GM12878 (cell line): ENCODE measurements around the gene EPHA8. TPM values are rescaled to one million over a fixed set of nuclear protein-coding genes. Genes with fewer than 3 reads are reported as not detected.

Source experiments
- ATAC-seq: fragments of 200-7000 bp; cut with Tn5 transposase; 3 replicates; pipeline ENCODE4 v1.9.1; 2020; ENCODE audit warnings: mild to moderate bottlenecking, moderate library complexity
- BruUV-seq: library from RNA; stranded (reverse); fragments of 400-500 nt; replicated peaks from 2 replicates; lab custom pipeline; 2021; lab: Mats Ljungman, UMichigan
- CTCF ChIA-PET: fragments of 300-600 bp; sonication (Branson Sonifier 250); formaldehyde crosslinking; extraction: SDS; loops from one replicate; lab custom pipeline; 2021; ENCODE audit warnings: inconsistent platforms; lab: Yijun Ruan, JAX
- POLR2A ChIA-PET: fragments of 350-600 bp; formaldehyde crosslinking; extraction: SDS; loops from one replicate; lab custom pipeline; 2021; ENCODE audit warnings: inconsistent platforms; lab: Charles Lee
- RAD21 ChIA-PET: fragments of 300-600 bp; sonication (Branson Sonifier 250); formaldehyde crosslinking; loops from one replicate; lab custom pipeline; 2023; ENCODE audit warnings: antibody characterized with exemption; ENCODE audit not compliant: unreplicated experiment; lab: Charles Lee
- SMC1A ChIA-PET: fragments of 300-600 bp; sonication (Branson Sonifier 250); formaldehyde crosslinking; loops from one replicate; lab custom pipeline; 2023; ENCODE audit not compliant: unreplicated experiment, uncharacterized antibody; lab: Charles Lee
- DNase-seq: peaks from one replicate; pipeline ENCODE4 v3.0.0-alpha.2; 2011; ENCODE audit warnings: low read depth, low spot score
- FAIRE-seq: peaks from 3 replicates; lab custom pipeline; 2011; peaks lifted over from hg19 to GRCh38; lab: Jason Lieb, UNC
- H2AFZ ChIP-seq: 2 replicates; pipeline ENCODE4 v1.6.0; 2011; ENCODE audit warnings: low read depth, low read length, control low read depth; ENCODE audit not compliant: control insufficient read depth
- H3K27ac ChIP-seq: 2 replicates; pipeline ENCODE4 v1.5.1; 2011; ENCODE audit warnings: control low read depth; ENCODE audit not compliant: control insufficient read depth, insufficient read depth
- H3K27me3 ChIP-seq, 2 experiments: replicated peaks in 1 of 2; 2 replicates each; pipeline versions ENCODE4 v1.6.0 to v1.6.1; 2011; ENCODE audit warnings: low read length in 1 of 2; ENCODE audit not compliant: control insufficient read depth in 2 of 2, insufficient read depth in 2 of 2
- H3K36me3 ChIP-seq, 2 experiments: 2 replicates each; pipeline ENCODE4 v1.5.1; 2011; ENCODE audit warnings: low read length in 1 of 2; ENCODE audit not compliant: control insufficient read depth in 2 of 2, insufficient read depth in 2 of 2
- H3K4me1 ChIP-seq: 2 replicates; pipeline ENCODE4 v1.6.1; 2011; ENCODE audit warnings: mild to moderate bottlenecking, low read length, moderate library complexity, mixed read lengths; ENCODE audit not compliant: control insufficient read depth, insufficient read depth
- H3K4me2 ChIP-seq: 2 replicates; pipeline ENCODE4 v1.6.0; 2011; ENCODE audit warnings: control low read depth; ENCODE audit not compliant: control insufficient read depth, insufficient read depth
- H3K4me3 ChIP-seq: fragments of 200-600 bp; sonication (generic); 2 replicates; pipeline ENCODE4 v1.5.1; 2016
- H3K79me2 ChIP-seq: 2 replicates; pipeline ENCODE4 v1.6.0; 2011; ENCODE audit warnings: low read length; ENCODE audit not compliant: control insufficient read depth, insufficient read depth
- H3K9ac ChIP-seq: 2 replicates; pipeline ENCODE4 v1.8.0; 2011; ENCODE audit warnings: low read length, control low read depth, mixed read lengths; ENCODE audit not compliant: control insufficient read depth, insufficient read depth
- H3K9me3 ChIP-seq: replicated peaks from 3 replicates; pipeline ENCODE4 v1.5.1; 2011; ENCODE audit warnings: mild to moderate bottlenecking, low read length; ENCODE audit not compliant: control insufficient read depth, insufficient read depth
- H4K20me1 ChIP-seq: 2 replicates; pipeline ENCODE4 v1.6.0; 2011; ENCODE audit not compliant: control insufficient read depth, insufficient read depth
- FOXK2 ChIP-seq: fragments of 450-650 bp; IDR thresholded peaks from 2 replicates; pipeline ENCODE4 v1.6.1; 2017; ENCODE audit warnings: mild to moderate bottlenecking, moderate library complexity
- IRF3 ChIP-seq: fragments of 450-650 bp; IDR thresholded peaks from 2 replicates; pipeline ENCODE4 v1.6.1; 2014; ENCODE audit warnings: mild to moderate bottlenecking
- PML ChIP-seq: IDR thresholded peaks from 2 replicates; pipeline ENCODE4 v1.6.1; 2012; ENCODE audit warnings: low read length, inconsistent platforms
- SRF ChIP-seq, 2 experiments: IDR thresholded peaks; 2 replicates each; pipeline ENCODE4 v1.6.1; 2011; ENCODE audit warnings: low read depth in 2 of 2, low read length in 2 of 2, mild to moderate bottlenecking in 1 of 2, moderate library complexity in 1 of 2
- SUPT20H ChIP-seq: IDR thresholded peaks from 2 replicates; pipeline ENCODE4 v1.6.1; 2011; ENCODE audit warnings: low read depth, mild to moderate bottlenecking, low read length, moderate library complexity, borderline replicate concordance; ENCODE audit not compliant: control insufficient read depth
- ZZZ3 ChIP-seq: IDR thresholded peaks from 2 replicates; pipeline ENCODE4 v1.6.1; 2011; ENCODE audit warnings: low read depth; ENCODE audit not compliant: control insufficient read depth, insufficient read length
- WGBS: methylation state at CpG from one replicate; pipeline ENCODE4 v1.1.6; 2016; ENCODE audit warnings: low lambda C conversion rate; ENCODE audit not compliant: insufficient replicate concordance, insufficient coverage; ENCODE audit errors: missing lambda C conversion rate; 5-methylcytosine and 5-hydroxymethylcytosine counted together
- in situ Hi-C: fragments of 300-500 bp; cut with MboI; formaldehyde crosslinking; loops from 9 replicates; pipeline ENCODE4 v1.14.3; 2018; ENCODE audit warnings: mixed read lengths
- intact Hi-C: fragments of 100-400 bp; cut with micrococcal nuclease; formaldehyde crosslinking; loops from one replicate; pipeline ENCODE4 v1.14.2; 2022; ENCODE audit not compliant: unreplicated experiment
- polyA plus RNA-seq, 11 experiments: library from polyadenylated mRNA; depleted of rRNA in 4 of 11; unstranded in 6 of 11; stranded (reverse) in 5 of 11; fragments of >200 nt; fragmentation: Nextera tagmentation in 4 of 11; fragmentation: Illumina TruSeq in 1 of 11; extraction: Ambion mirVana in 4 of 11; extraction: Trizol in 1 of 11; gene quantifications; 1 replicate in 1 of 11; 2 replicates in 10 of 11; pipeline versions ENCODE4 v1.2.1 to v1.2.3, GENCODE V29; 2011 to 2016; ENCODE audit warnings: inconsistent platforms in 2 of 11, missing spikeins in 2 of 11, low read depth in 1 of 11
- total RNA-seq, 4 experiments: library from RNA; depleted of rRNA in 3 of 4; stranded (reverse); fragments of >200 nt in 3 of 4; fragmentation: Illumina TruSeq in 1 of 4; extraction: Trizol in 1 of 4; gene quantifications; 2 replicates each; pipeline versions ENCODE4 v1.2.1 to v1.2.3, GENCODE V29; 2013 to 2021
- TF ChIP-seq, protein P1 (sequence below): IDR thresholded peaks from 2 replicates; pipeline ENCODE4 v1.6.1; 2012; ENCODE audit warnings: mild to moderate bottlenecking, low read depth, low read length
- TF ChIP-seq, protein P2 (sequence below): IDR thresholded peaks from 2 replicates; pipeline ENCODE4 v1.6.1; 2012; ENCODE audit warnings: low read length, inconsistent platforms

EPHA8 gene
- total and polyA plus RNA-seq, 10 of the 15 experiments (the other 5 are each of a cell fraction or from before 2014, with no cell fraction given), result not detected

DNA sequence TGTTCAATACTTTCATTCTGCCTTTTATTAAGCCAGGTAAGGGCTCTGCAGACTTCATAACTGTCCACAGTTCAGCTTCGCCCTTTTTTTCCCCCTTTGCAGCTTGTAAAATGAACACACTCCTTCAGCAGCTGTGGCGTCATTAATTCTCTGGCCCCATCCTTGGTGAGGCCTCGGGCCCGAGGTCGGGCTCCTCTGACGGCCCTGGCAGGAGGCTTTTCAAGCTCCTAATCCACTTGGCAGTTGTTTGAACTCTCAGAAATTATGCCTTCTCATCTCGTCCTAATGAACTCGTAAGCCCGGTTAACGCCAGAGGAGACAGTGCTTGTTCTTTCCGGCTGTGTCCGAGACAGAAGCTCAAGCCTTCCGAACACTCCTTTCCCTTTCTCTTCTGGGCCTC is 18.1 kb upstream of the EPHA8 start:
- Histone ChIP-seq H4K20me1 (no peaks in the 10 kb centered on the region), H3K79me2 (no peaks in the 10 kb centered on the region), H3K27me3 (no peaks in the 10 kb centered on the region), H3K4me2 (no peak overlapping the region), H3K9me3 (no peaks in the 10 kb centered on the region), H3K27ac (no peak overlapping the region), H3K4me3 (no peak overlapping the region), H2AFZ (no peak overlapping the region), H3K4me1 (no peaks in the 10 kb centered on the region), H3K36me3 (no peaks in the 10 kb centered on the region), H3K9ac (no peak overlapping the region)
- WGBS, result 42% methylated on average over 13 of the region's 13 CpGs
- ChIA-PET SMC1A (no interaction called here), POLR2A (no interaction called here), CTCF (no interaction called here), RAD21 (no interaction called here)
- in situ Hi-C loops (no loop called here), intact Hi-C loops (no loop called here)
- FAIRE-seq, result no peak
- BruUV-seq, result no TSS peak
- no peak for TF ChIP-seq FOXK2
- TF ChIP-seq, protein P1, sequence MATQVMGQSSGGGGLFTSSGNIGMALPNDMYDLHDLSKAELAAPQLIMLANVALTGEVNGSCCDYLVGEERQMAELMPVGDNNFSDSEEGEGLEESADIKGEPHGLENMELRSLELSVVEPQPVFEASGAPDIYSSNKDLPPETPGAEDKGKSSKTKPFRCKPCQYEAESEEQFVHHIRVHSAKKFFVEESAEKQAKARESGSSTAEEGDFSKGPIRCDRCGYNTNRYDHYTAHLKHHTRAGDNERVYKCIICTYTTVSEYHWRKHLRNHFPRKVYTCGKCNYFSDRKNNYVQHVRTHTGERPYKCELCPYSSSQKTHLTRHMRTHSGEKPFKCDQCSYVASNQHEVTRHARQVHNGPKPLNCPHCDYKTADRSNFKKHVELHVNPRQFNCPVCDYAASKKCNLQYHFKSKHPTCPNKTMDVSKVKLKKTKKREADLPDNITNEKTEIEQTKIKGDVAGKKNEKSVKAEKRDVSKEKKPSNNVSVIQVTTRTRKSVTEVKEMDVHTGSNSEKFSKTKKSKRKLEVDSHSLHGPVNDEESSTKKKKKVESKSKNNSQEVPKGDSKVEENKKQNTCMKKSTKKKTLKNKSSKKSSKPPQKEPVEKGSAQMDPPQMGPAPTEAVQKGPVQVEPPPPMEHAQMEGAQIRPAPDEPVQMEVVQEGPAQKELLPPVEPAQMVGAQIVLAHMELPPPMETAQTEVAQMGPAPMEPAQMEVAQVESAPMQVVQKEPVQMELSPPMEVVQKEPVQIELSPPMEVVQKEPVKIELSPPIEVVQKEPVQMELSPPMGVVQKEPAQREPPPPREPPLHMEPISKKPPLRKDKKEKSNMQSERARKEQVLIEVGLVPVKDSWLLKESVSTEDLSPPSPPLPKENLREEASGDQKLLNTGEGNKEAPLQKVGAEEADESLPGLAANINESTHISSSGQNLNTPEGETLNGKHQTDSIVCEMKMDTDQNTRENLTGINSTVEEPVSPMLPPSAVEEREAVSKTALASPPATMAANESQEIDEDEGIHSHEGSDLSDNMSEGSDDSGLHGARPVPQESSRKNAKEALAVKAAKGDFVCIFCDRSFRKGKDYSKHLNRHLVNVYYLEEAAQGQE, result no peak
- DNase-seq, result no peak
- no peak for ATAC-seq

- in situ Hi-C loops, result no loop called here
- intact Hi-C loops, result no loop called here
- no peaks in the 10 kb centered on the region for H3K79me2 ChIP-seq
- ChIA-PET POLR2A (interaction anchor here (0.6 kb wide), 1 partner anchor 22 kb away, joined by 3 read pairs; no protein-coding TSS in a partner anchor), RAD21 (no interaction called here), SMC1A (no interaction called here), CTCF (no interaction called here)
- 27% methylated on average over 5 of the region's 6 CpGs for WGBS
- no peaks in the 10 kb centered on the region for H3K36me3 ChIP-seq
- BruUV-seq, result no TSS peak
- H3K4me2 ChIP-seq, result no peak overlapping the region
- no peaks in the 10 kb centered on the region for H3K9me3 ChIP-seq
- no peaks in the 10 kb centered on the region for H3K4me1 ChIP-seq
- FAIRE-seq (no peak), DNase-seq (no peak), ATAC-seq (no peak)
- no peak overlapping the region for H3K4me3 ChIP-seq
- H2AFZ ChIP-seq, result no peak overlapping the region
- H4K20me1 ChIP-seq, result no peaks in the 10 kb centered on the region
- H3K27me3 ChIP-seq, result no peaks in the 10 kb centered on the region; a peak in 1 of 4 replicates
- no peak overlapping the region for H3K9ac ChIP-seq
- no peak overlapping the region for H3K27ac ChIP-seq
- TF ChIP-seq SUPT20H (no peak), IRF3 (no peak), ZZZ3 (no peak), SRF (IDR thresholded peaks at IDR 0.05; ENCODE audit: low read depth in 2 of 2, low read length in 2 of 2) (no peak), PML (no peak)
- TF ChIP-seq, protein P2, sequence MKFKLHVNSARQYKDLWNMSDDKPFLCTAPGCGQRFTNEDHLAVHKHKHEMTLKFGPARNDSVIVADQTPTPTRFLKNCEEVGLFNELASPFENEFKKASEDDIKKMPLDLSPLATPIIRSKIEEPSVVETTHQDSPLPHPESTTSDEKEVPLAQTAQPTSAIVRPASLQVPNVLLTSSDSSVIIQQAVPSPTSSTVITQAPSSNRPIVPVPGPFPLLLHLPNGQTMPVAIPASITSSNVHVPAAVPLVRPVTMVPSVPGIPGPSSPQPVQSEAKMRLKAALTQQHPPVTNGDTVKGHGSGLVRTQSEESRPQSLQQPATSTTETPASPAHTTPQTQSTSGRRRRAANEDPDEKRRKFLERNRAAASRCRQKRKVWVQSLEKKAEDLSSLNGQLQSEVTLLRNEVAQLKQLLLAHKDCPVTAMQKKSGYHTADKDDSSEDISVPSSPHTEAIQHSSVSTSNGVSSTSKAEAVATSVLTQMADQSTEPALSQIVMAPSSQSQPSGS, result no peak
These were observed 16.0 kb upstream of the EPHA8 start for GRCh38 chr1:22547186-22547817.
